IPS DF 6.9 (cell line): Measurements from ENCODE around the gene TPSB2.
"Not testable (repeated sequence)": the region's sequence is repeated elsewhere in the genome, so short reads cannot be mapped to it uniquely, and the experiment has no call there.

Experiments used
- DNase-seq: peaks from one replicate; pipeline ENCODE4 v3.0.0-alpha.2; 2013; ENCODE audit warnings: low read depth, low spot score
- H3K27ac ChIP-seq: one replicate; pipeline ENCODE4 v1.5.1; 2013; ENCODE audit warnings: low read length, control low read depth
- H3K27me3 ChIP-seq: 2 replicates; pipeline ENCODE4 v1.6.1; 2013; ENCODE audit warnings: mild to moderate bottlenecking, low read length; ENCODE audit not compliant: control insufficient read depth, insufficient read depth
- H3K36me3 ChIP-seq: 2 replicates; pipeline ENCODE4 v1.6.1; 2013; ENCODE audit warnings: low read length; ENCODE audit not compliant: control insufficient read depth, insufficient read depth
- H3K4me1 ChIP-seq: 2 replicates; pipeline ENCODE4 v1.6.1; 2013; ENCODE audit warnings: low read length; ENCODE audit not compliant: control insufficient read depth, insufficient read depth
- H3K4me3 ChIP-seq: 2 replicates; pipeline ENCODE4 v1.5.1; 2013; ENCODE audit warnings: mild to moderate bottlenecking, low read length
- H3K9me3 ChIP-seq: 2 replicates; pipeline ENCODE4 v1.6.1; 2013; ENCODE audit warnings: low read length, inconsistent platforms; ENCODE audit not compliant: control insufficient read depth, insufficient read depth
- WGBS: extraction: QIAGEN DNeasy Blood & Tissue Kit; methylation state at CpG from one replicate; pipeline ENCODE4 v1.1.7; 2013; ENCODE audit warnings: mixed read lengths, missing lambda C conversion rate; ENCODE audit not compliant: insufficient read length, insufficient coverage; 5-methylcytosine and 5-hydroxymethylcytosine counted together

The TPSB2 gene

DNA sequence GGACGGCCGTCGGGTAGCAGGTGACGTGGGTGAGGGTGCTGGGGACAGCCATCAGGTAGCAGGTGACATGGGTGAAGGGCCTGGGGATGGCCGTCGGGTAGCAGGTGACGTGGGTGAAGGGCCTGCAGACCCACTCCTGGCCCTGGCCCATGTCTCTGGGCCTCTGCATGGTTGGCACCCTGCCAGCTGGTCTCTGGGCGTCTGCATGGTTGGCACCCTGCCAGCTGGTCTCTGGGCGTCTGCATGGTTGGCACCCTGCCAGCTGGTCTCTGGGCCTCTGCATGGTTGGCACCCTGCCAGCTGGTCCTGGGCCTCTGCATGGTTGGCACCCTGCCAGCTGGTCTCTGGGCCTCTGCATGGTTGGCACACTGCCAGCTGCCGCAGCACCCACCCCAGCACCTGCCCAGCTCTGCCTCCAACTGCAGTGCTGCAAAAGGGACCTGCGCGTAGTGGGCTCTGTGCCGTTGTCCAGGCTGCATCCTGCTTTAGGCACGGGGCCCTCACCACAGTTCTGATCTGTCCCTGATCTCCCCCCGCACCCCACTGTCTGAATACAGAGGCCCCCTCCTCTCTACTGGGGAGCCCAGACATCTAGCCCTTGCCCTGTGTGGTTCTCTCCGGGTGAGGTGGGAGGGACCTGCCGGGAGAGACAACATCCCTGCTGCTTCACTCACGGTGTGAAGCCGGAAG, 41.9 kb upstream of the TPSB2 start:
- H3K27me3 ChIP-seq, H3K4me3 ChIP-seq, DNase-seq, H3K27ac ChIP-seq, H3K9me3 ChIP-seq, H3K4me1 ChIP-seq, H3K36me3 ChIP-seq: not testable (repeated sequence)
- no CpG with 5 or more reads among the region's 19 CpGs for WGBS

- no CpG with 5 or more reads among the region's 12 CpGs for WGBS
- Histone ChIP-seq H3K4me3 (no peak overlapping the region), H3K27ac (no peak overlapping the region), H3K9me3 (no peaks in the 10 kb centered on the region), H3K4me1 (no peaks in the 10 kb centered on the region), H3K36me3 (no peaks in the 10 kb centered on the region), H3K27me3 (no peaks in the 10 kb centered on the region)
- no peak for DNase-seq
Observed at GRCh38 chr16:1271380-1271723, 41.4 kb upstream of the TPSB2 start.

DNA sequence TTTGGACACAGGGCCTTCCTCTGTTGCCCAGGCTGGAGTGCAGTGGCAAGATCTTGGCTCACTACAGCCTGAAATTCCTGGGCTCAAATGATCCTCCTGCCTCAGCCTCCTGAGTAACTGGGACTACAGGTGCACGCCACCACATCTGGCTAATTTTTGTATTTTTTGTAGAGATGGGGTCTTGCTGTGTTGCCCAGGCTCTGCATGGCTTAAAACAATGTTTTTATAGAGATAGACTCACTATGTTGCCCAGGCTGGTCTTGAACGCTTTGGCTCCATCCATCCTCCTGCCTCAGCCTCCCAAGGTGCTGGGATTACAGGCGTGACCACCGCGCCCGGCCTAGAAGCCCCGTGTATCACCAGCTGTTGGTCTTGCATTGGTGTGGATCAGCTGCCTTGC, 39.4 kb upstream of the TPSB2 start:
- not testable (repeated sequence) for H3K4me3 ChIP-seq, H3K27ac ChIP-seq, H3K36me3 ChIP-seq, H3K9me3 ChIP-seq, H3K4me1 ChIP-seq, DNase-seq, H3K27me3 ChIP-seq
- WGBS = no CpG with 5 or more reads among the region's 7 CpGs

GRCh38 chr16:1265826-1266225, 35.8 kb upstream of the TPSB2 start:
- DNase-seq = no peak
- Histone ChIP-seq H3K4me3 (no peak overlapping the region), H3K4me1 (peaks cover 5% of the 10 kb centered on the region), H3K36me3 (no peaks in the 10 kb centered on the region), H3K27ac (no peak overlapping the region), H3K9me3 (no peaks in the 10 kb centered on the region), H3K27me3 (no peaks in the 10 kb centered on the region)
- WGBS = no CpG with 5 or more reads among the region's 19 CpGs

- no peak for DNase-seq
- H3K4me1 ChIP-seq = peaks cover 5% of the 10 kb centered on the region
- no peaks in the 10 kb centered on the region for H3K27me3 ChIP-seq
- no peak overlapping the region for H3K4me3 ChIP-seq
- no peak overlapping the region for H3K27ac ChIP-seq
- no CpG with 5 or more reads among the region's 13 CpGs for WGBS
- H3K36me3 ChIP-seq = no peaks in the 10 kb centered on the region
- H3K9me3 ChIP-seq = no peaks in the 10 kb centered on the region
Observed at GRCh38 chr16:1265090-1265630, 35.2 kb upstream of the TPSB2 start.

DNA sequence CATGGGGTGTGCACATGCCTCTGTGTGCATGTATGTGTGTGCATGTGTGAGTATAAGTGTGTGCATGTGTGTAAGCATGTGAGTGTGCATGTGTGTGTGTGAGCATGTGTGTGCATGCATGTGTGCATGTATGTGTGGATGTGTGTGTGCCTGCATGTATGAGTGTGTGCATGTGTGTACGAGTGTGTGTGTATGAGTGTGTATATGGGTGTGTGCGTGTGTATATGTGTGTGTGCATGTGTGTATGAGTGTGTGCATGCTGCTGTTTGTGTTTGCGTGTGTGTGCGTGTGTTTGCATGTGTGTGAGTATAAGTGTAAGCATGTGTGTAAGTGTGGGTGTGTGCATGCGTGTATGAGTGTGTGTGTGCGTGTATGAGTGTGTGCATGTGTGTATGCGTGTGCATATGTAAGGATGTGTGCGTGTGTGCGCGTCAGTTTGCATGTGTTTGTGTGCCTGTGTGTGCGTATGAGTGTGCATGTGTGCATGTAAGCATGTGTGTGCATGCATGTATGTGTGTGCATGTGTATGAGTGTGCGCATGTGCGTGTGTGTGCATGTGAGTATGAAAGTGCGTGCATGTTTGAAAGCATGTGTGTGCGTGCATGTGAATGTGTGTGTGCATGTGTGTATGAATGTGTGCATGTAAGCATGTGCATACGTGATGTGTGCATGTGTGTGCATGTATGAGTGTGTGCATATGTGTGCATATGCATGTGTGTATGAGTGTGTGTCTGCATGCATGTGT, 34.5 kb upstream of the TPSB2 start:
- no peaks in the 10 kb centered on the region for H3K36me3 ChIP-seq
- WGBS = 100% methylated on average over 2 of the region's 16 CpGs
- H3K27me3 ChIP-seq = no peaks in the 10 kb centered on the region
- peaks cover 5% of the 10 kb centered on the region for H3K4me1 ChIP-seq
- H3K4me3 ChIP-seq = no peak overlapping the region
- H3K9me3 ChIP-seq = no peaks in the 10 kb centered on the region
- H3K27ac ChIP-seq = no peak overlapping the region
- no peak for DNase-seq

GRCh38 chr16:1263591-1264344, 33.8 kb upstream of the TPSB2 start:
- Histone ChIP-seq H3K4me1 (peaks cover 7% of the 10 kb centered on the region), H3K27ac (no peak overlapping the region), H3K4me3 (no peak overlapping the region), H3K36me3 (no peaks in the 10 kb centered on the region; the same call in 1 of the 2 replicates), H3K9me3 (no peaks in the 10 kb centered on the region), H3K27me3 (no peaks in the 10 kb centered on the region; the same call in 1 of the 2 replicates)
- no peak for DNase-seq
- no CpG with 5 or more reads among the region's 15 CpGs for whole genome bisulfite sequencing

- no CpG with 5 or more reads among the region's 9 CpGs for WGBS
- H3K27me3 ChIP-seq = no peaks in the 10 kb centered on the region; the same call in 1 of the 2 replicates
Observed at GRCh38 chr16:1262846-1263221, 32.9 kb upstream of the TPSB2 start.

DNA sequence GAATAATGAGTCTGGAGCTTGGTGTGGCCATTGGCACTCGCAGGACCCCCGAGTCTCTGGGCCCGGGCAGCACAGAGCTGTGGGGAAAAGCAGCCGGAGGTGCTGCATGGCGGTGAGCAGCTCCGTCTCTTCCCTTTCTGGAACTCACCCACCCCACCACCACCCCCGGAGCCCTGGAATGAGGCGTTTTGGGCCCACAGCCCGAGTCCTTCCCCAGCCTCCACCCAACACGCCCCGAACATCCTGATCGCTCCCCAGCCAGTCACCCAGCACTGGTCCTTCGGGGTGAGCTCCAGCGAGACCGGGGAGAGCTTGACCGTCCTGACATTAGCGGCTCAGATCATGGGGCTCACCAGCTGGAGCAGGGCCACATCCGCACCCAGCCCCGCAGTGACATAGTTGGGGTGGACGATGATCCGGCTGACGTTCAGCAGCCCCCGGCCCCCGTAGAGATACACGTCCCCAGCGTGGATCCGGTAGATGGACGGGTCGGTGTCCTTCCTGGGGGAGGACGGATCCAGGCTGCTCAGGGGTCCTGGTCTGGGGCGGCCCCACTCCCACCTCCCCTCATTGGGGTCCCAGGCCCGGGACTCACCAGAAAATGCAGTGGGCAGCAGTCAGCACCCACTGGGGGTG, 32.3 kb upstream of the TPSB2 start:
- DNase-seq = no peak
- no peaks in the 10 kb centered on the region; the same call in 1 of the 2 replicates for H3K27me3 ChIP-seq
- WGBS = no CpG with 5 or more reads among the region's 32 CpGs

More at GRCh38 chr16:1262846-1263221, 32.9 kb upstream of the TPSB2 start:
- Histone ChIP-seq H3K4me3 (no peak overlapping the region), H3K27ac (no peak overlapping the region), H3K36me3 (no peaks in the 10 kb centered on the region; the same call in 1 of the 2 replicates), H3K9me3 (no peaks in the 10 kb centered on the region), H3K4me1 (peaks cover 7% of the 10 kb centered on the region)
- DNase-seq = no peak

More for the DNA sequence above, 32.3 kb upstream of the TPSB2 start:
- Histone ChIP-seq H3K4me3 (no peak overlapping the region), H3K27ac (no peak overlapping the region), H3K4me1 (peaks cover 7% of the 10 kb centered on the region), H3K36me3 (no peaks in the 10 kb centered on the region; the same call in 1 of the 2 replicates), H3K9me3 (no peaks in the 10 kb centered on the region)
